22Rv1 (cell line): Measurements from ENCODE around the gene SYF2.

Source experiments
- H3K27ac ChIP-seq: fragments of 450-650 bp; 2 replicates; pipeline ENCODE4 v1.5.1; 2017
- ZFX ChIP-seq: fragments of 450-650 bp; IDR thresholded peaks from 2 replicates; pipeline ENCODE4 v1.6.1; 2017; ENCODE audit warnings: antibody characterized with exemption, borderline replicate concordance
- TF ChIP-seq, protein P1 (sequence below): fragments of 450-650 bp; IDR thresholded peaks from 2 replicates; pipeline ENCODE4 v1.5.1; 2017; ENCODE audit warnings: mild to moderate bottlenecking

The SYF2 gene

DNA sequence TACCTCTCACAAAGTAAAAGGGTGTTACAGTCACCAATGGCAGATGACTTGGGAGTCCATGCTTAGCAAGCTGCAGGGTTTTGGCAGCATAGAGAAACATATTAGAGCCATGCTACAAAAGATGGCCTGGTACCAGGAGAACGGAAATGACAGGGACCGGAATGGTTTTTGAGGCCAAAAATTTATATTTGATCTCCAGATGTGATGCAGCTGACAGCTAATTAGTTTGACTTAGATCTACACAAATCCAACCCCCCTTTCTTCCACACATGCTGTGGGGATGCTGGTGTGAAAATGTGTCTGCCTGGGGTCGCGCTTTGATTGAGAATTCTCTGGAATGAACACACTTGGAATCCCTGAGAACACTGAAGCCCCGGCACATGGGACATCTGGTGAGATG is 26.5 kb downstream of the SYF2 start:
- H3K27ac ChIP-seq = no peak overlapping the region
- TF ChIP-seq, protein P1, sequence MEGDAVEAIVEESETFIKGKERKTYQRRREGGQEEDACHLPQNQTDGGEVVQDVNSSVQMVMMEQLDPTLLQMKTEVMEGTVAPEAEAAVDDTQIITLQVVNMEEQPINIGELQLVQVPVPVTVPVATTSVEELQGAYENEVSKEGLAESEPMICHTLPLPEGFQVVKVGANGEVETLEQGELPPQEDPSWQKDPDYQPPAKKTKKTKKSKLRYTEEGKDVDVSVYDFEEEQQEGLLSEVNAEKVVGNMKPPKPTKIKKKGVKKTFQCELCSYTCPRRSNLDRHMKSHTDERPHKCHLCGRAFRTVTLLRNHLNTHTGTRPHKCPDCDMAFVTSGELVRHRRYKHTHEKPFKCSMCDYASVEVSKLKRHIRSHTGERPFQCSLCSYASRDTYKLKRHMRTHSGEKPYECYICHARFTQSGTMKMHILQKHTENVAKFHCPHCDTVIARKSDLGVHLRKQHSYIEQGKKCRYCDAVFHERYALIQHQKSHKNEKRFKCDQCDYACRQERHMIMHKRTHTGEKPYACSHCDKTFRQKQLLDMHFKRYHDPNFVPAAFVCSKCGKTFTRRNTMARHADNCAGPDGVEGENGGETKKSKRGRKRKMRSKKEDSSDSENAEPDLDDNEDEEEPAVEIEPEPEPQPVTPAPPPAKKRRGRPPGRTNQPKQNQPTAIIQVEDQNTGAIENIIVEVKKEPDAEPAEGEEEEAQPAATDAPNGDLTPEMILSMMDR = no peak
- no peak for TF ChIP-seq ZFX

DNA sequence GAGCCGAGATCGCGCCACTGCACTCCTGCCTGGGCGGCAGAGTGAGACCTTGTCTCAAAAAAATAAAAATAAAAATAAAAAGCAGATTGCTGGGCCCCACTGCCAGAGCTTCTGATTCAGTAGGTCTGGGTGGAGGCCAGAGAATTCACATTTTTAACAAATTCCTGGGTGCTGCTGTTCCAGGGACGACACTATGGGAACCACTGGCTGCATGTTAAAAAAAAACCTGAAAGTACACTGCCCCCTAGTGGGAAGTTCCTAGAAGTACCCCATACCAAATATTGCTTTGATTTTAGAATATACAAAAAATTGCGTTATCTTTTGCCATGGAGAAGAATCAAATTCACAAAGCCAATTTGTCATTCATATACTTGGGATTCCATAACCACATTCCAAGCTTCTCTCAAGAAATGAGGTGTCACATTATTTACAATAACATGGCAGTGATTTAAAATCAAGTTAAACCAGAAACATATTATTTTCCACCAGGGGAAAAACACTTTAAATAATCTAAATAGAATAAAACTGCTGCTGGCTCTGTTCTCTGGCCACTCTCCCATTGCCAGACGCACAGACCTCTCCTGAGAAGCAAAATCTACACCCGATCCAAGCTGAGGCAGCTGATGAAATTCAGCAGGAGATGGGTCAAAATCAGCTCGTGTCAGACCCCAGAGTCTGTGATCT is 27.4 kb downstream of the SYF2 start:
- TF ChIP-seq, protein P1 = peak; percentile 88
- TF ChIP-seq ZFX = no peak

DNA sequence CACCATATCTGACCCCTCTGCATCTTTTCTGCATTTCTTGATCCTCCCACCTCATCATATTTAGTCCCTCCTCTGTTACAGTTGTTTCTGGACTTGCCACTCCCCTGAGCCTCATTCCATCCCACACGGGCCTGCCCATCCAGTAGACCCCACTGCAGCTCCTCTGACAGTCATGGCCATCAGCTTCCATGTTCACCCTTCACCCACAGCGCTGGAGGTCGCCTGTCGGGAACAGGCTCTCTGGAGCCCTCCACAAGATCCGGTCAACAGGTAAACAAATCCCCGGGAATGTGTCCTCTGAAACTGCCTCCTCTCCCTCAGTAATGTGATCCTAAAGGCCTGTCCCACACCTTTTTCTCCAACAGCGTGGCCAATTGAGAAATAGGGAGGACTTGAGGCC is 31.3 kb downstream of the SYF2 start:
- no peak for TF ChIP-seq ZFX
- TF ChIP-seq, protein P1 = no peak
- H3K27ac ChIP-seq = no peak overlapping the region

More for the DNA sequence above, 27.4 kb downstream of the SYF2 start:
- no peak overlapping the region for H3K27ac ChIP-seq

DNA sequence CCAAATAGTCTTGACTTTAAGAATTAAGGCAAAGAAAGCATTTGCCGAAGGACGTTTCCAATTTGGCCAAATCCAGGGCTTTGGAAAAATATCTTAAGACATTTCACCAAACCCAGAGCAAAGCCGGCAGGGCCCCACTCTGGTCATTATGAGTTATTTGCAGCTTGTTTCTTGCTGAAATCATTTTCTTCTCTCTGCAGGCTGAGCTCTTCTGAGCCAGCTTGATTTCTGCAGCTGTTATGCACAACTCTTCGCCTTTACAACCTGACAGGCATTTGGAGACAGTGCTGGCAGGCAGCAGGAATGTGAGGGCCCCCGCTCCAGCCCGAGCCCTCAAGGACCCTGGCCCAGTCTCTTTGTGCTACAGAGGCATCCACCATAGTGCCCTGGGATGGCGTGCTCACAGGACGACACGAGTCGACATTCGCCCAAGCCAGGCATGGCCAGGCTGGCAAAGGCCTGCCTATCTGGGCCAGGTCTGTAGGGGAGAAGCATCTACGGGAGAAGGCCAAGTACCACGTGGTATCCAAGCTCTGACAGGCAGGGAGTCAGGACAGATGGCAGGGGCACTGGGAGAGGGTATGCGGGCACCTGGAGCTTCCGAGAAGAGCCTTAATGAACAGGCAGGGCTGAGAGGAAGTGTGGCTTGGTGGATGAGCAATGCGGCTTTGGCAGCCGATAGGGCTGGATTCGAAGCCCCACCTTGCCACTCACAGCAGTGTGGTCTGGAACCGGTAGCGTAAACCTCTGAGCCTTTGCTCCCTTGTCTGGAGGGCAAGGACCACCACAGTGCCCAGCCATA is 32.3 kb downstream of the SYF2 start:
- no peak overlapping the region for H3K27ac ChIP-seq
- TF ChIP-seq, protein P1 = no peak
- no peak for TF ChIP-seq ZFX

DNA sequence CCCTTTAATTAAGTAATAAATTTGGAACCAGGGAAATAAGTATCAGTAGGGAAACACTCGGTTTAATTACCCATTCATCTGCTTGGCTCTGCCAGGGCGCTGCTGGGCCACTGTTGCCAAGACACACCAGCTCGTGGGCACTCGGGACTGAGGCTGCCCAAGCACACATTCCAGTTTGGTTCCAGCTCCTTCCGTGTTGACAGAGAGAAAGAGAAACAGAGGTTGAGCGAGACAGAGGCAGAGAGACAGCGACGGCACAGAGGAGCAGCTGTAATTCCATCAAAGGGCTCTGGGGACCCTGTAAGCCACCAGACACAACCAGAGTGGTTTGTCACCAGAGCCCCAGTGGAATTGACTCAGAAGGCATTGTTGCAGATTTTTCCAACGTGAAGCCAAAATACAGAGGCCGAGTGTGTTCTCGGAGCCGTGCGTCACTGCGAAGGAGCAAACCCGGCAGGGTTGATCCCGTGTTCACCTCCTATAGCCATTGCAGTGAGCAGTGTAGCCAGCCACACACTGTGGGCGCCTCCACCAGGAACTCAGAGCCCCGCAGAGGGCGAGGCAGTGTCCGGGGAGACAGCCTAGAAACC is 33.5 kb downstream of the SYF2 start:
- TF ChIP-seq, protein P1 = no peak
- TF ChIP-seq ZFX = no peak
- H3K27ac ChIP-seq = no peak overlapping the region

DNA sequence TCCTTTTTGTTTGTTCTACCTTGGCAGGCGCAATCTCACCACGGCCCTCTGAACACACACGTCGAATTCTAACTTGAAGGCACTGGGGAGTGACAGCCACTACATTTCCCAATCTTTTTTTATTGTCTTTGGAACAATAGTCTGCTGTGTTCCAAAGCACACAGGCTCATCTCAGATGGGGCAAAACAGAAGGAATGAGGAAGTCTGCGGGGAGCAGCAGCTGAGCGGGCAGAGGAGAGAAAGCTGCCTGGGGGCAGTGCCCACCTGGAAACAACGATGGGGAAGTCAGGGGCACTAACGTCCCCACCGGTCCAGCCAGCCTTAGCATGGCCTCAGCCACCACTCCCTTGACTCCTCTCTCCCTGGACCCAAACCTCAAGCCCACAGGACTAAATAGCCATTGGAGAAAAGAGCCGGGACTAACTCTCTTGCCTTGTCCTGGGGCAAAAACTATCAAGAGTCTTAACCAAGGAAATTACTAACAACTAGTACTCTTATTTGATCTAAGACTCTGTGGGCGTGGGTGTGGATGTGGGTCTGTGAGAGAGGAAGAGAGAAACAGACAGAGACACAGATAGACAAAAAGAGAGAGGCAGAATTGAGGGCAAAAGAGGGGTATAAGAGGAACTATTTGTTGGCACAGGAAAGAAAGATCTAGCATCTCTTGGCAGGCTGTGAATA is 34.2 kb downstream of the SYF2 start:
- TF ChIP-seq, protein P1 = no peak
- TF ChIP-seq ZFX = no peak
- no peak overlapping the region for H3K27ac ChIP-seq
